Stimulated activated CD8-positive, alpha-beta memory T cell treated with anti-CD3 and anti-CD28 coated beads, Interleukin-15, amount 100 ng/mL, for 24 hours (primary cell): ENCODE data around the gene TBC1D3B.
"Not testable (repeated sequence)": the region's sequence is repeated elsewhere in the genome, so short reads cannot be mapped to it uniquely, and the experiment has no call there.

Source experiments
- DNase-seq: peaks from one replicate; pipeline ENCODE4 v3.0.0-alpha.2; 2020; ENCODE audit warnings: low read depth

The TBC1D3B gene

DNA sequence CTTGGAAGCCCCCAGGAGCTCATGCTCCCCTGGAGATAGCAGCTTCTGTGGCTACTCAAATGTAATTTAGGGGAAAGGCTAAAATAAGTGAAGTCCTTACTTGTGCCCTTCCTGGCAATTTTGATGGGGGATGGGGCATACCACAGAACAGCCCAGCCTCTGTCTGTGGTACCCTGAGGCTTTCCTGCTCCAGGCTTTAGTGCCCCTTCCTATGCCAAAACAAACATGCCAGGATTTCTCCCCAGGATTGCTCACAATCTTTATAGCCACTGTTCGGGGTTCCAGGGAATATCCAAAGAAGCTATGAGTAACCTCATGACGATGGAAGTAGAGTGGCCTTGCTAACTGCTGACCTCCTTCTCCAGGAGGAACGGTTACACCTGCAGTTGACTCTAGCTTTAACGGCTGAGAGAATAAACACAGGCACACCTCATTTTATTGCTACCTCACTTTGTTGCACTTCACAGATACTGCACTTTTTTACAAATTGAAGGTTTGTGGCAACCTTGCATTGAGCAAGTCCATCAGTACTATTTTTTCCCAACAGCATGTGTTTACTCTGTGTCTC lies 47.9 kb downstream of the TBC1D3B start:
- DNase-seq = no peak

DNA sequence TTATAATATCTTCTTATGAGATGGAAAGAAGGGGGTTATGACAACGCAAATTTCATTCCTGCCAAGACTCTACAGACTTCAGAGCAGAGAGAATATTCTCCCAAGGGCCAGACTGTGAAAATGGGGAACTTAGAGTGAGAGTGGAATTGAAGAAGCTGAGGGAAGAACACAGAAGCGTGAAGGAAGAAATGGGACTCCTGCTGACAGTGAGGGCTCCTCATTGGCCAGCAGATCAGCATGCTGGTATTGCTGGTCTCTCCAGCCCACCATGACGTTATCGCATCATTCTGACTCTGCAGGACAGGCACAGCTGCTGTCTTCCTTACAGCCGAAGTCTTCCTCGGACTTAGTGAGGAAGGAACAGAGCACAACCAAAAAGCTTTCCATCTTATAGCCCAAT lies 48.5 kb downstream of the TBC1D3B start:
- no peak for DNase-seq

GRCh38 chr17:36127199-36127893 lies 49.1 kb downstream of the TBC1D3B start:
- DNase-seq = no peak

DNA sequence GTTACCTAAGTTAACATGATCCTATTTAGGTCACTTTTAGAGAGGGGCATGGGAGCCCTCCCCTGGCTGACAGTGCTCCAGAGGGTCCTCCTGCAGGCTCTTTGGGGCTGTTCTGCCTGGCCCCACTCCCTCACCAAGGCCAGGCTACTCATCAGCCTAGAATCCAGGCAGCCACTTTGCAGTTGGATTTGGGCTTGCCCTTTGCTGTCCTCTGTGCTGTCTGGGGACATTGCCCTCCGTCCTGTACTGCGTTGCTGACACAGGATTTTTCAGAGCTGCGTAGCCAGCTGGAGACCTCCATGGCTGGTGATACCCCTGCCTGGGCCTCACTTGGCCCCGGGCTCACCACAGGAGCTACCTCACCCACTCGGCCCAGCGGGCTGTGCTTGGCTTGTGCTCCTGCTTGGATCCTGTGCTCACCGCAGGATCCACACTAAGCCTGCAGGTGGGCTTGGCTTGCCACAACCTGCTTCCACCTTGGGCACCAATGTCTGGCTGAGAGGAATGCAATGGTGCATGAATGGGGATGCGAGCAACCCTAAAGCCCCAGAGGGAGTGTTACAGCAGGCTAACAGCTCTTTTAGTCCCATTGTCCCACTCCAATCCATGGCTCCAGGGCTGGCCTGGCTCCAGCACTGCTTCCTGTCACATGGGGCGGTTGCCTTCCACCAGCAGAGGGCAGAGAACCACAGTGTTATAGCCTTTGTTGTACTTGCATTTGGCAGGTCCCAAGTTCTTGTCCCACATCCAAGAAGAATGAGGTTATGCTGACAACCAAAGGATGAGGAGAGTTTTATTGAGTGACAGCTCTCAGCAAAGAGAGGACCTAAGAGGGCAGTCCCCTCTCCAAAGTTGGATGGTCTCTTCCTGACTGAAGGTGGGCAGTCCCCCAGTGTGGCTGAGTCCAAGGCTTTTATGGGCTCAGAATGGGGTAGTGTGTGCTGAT lies 51.3 kb downstream of the TBC1D3B start:
- DNase-seq = no peak

DNA sequence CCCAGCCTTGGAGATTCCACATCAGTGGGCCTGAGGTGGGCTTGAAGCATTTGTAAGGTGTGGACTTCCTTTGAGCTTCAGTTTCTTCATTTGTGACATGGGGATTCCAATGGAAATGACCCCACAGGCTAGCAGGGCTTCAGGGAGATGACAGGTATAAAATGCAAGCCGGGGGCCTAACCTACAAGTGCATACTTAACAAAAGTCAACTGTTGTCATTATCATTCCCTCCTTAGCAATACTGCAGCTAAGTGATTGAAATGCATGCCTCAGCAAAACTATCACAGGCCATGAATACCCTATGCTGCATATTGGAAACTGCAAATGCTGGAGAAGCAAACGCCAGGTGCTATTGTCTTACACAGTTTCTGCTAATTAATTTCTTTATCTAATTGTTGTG lies 53.0 kb downstream of the TBC1D3B start:
- DNase-seq = no peak

GRCh38 chr17:36121099-36121498 lies 55.3 kb downstream of the TBC1D3B start:
- DNase-seq = not testable (repeated sequence)

- DNase-seq = no peak
Measured at GRCh38 chr17:36120221-36120620, 56.2 kb downstream of the TBC1D3B start.

DNA sequence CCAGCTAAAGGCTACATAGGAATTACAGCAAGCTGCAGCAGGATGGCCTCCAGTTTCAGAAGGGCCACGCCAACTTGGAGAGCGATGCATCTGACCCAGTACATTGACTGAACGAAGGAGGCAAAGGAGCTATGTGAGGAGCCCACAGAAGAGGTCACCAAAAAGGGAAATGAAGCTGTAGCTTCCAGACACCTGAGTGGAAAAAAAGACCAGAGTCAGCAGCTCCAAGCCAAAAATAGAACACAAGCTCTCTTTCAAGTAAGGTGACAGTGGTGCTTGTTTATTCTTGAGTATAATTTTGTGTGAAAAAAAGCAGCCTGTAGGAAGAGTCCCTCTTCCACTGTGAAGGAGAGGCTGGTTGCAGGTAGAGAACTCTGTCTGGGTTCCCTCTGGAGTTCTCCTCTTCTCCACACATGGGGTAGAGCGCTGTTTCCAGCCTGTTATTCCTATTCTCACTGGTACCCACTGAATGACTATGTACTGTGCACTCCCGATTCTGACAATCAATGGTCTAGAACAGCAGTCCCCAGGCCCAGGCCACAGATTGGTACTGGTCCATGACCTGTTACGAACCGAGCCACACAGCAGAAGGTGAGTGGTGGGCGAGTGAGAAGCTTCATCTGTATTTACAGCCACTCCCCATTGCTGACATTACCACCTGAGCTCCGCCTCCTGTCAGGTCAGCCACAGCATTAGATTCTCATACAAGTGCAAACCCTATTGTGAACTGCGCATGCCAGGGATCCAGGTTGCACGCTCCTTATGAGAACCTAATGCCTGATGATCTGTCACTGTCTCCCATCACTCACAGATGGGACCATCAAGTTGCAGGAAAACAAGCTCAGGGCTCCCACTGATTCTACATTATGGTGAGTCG lies 57.7 kb downstream of the TBC1D3B start:
- DNase-seq = no peak

DNA sequence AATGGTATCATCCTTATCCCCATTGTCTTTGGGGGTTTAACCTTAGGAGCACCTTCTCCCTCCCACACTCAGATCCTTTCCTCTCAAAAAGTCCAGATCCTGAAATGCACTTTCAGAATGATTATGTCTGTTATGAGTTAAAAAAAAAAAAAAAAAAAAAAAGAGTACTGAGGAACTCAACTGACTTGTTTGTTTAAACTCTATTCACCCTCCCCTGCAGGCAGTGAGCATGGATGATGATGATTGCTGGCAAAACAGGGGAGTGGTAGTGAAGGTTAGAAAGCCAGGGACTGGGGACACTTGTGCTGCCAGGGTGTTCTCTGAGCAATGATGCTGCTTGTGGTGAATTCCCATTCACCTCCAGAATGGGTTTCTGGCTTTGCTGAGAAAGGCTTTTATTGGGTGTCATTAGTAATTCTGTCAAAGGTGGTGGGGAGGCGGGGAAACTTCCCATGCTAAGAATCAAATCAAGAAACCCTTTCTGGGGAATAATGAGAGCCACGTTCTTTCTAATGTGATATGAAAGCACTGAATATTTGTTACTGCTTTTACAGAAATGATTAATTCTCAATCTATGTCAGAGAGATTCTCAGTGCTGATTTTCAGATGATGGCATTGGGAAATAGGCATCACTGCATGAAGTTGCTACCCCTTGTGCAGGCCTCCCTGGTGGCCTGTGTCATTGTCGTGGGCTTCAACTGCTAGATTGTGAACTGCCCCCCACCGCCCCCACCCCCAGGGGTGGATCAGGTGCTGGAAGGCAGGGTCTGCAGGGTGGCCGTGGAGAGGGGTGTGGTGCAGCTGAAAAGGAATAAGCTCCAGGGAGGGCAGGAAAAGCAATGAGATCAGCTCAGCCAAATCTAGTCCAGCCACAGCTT lies 58.7 kb downstream of the TBC1D3B start:
- no peak for DNase-seq
